ENCODE data around the gene MATCAP1. TPM values are rescaled to one million over a fixed set of nuclear protein-coding genes. Genes with fewer than 3 reads are reported as not detected.

The MATCAP1 gene
- polyA plus RNA-seq, 1 of the 3 experiments (the other 2 are of a cell fraction), result 68.5 TPM

DNA sequence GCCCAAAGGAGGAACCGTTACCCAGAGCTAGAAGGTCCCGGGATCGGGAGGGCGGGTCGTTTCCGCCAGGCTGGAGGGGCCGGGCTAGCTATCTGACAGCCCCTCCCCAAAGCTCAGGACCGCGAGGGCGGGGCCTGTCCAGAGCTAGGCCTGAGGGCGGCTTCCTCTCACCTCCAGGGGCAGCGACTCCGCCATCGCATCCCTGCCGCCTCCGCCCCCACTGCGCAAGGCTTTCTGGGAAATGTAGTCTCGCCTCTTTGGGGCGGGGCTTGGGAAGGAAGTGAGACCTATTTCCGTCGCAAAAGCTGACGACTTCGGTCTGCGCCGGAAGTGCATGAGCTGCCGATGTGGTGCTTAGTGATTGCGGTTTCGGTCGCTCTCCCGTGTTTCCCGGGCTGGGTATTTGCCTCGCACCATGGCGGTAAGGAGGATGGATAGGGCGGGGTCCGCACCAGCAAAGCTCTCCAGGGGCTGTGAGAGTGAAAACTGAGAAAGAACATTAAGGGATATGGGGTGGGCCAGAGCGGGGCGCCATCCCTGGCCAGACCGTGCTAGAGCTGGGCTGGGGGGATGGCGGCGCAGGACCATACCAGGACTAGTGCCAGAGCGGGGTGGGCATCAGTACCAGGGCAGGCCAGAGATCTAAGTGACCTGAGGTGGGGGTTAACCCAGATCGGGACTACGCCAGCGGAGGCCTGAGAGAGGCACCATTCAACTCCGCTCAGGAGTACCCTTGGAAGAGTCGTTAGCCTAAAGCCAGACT lies 43.2 kb upstream of the MATCAP1 start, which contains the start of gene TMEM208:
Gene TMEM208, plus strand, starts transcription at position 327 of the 763 bp plus-strand sequence. Its CDS starts 89 bp downstream, at position 416.
- Histone ChIP-seq H3K4me2 (peak within 1 kb of the TSS; percentile 88), H3K9me3 (no peaks in the 10 kb centered on the region), H3K4me3 (ENCODE audit: low read depth in 2 of 2, low read length in 1 of 2) (peak within 1 kb of the TSS; percentile 92 to 100), H3F3A (replicated peaks; ENCODE audit: insufficient read depth) (peaks cover 26% of the 10 kb centered on the region), H3K27me3 (ENCODE audit: insufficient read depth) (no peaks in the 10 kb centered on the region), H2AFZ (ENCODE audit: low read depth) (peak within 1 kb of the TSS; percentile 72; the same call in 1 of the 2 replicates), H3K9ac (peak within 1 kb of the TSS; percentile 83), H3K36me3 (replicated peaks in 1 of 2; ENCODE audit: control insufficient read depth in 1 of 2, insufficient read depth in 2 of 2, low read length in 1 of 2) (peaks cover 17 to 41% of the 10 kb centered on the region in 2 experiments), H3K4me1 (ENCODE audit: control insufficient read depth in 1 of 2, insufficient read depth in 2 of 2, low read depth in 1 of 2, low read length in 1 of 2) (peaks cover 0 to 22% of the 10 kb centered on the region in 2 experiments; a peak in 2 of 4 replicates), H3K79me2 (ENCODE audit: insufficient read depth) (peaks cover 34% of the 10 kb centered on the region), H3K27ac (ENCODE audit: low read depth in 2 of 2, low read length in 1 of 2) (peak within 1 kb of the TSS; percentile 72 to 83), H3K9me2 (no peaks in the 10 kb centered on the region), H4K20me1 (ENCODE audit: insufficient read depth) (no peaks in the 10 kb centered on the region)
- TF ChIP-seq YY1 (IDR thresholded peaks at IDR 0.05; ENCODE audit: low read depth) (peak; percentile 76), GABPA (IDR thresholded peaks at IDR 0.05; ENCODE audit: low read depth) (peak; percentile 100), TAF1 (IDR thresholded peaks at IDR 0.05; ENCODE audit: borderline replicate concordance, low read depth, low read length) (peak; percentile 85), RCOR1 (IDR thresholded peaks at IDR 0.05; ENCODE audit: low read length) (peak; percentile 35; the same call in 1 of the 2 replicates), RFX5 (IDR thresholded peaks at IDR 0.05; ENCODE audit: low read length) (no peak), NFIC (IDR thresholded peaks at IDR 0.05; ENCODE audit: borderline replicate concordance) (no peak), JUND (IDR thresholded peaks at IDR 0.05) (no peak), SIN3A (IDR thresholded peaks at IDR 0.05; ENCODE audit: borderline replicate concordance, low read depth, low read length) (peak; percentile 91), SMC3 (IDR thresholded peaks at IDR 0.05; ENCODE audit: low read depth, low read length) (no peak), CHD2 (IDR thresholded peaks at IDR 0.05; ENCODE audit: low read length, partially characterized antibody) (peak; percentile 87), ELF1 (IDR thresholded peaks at IDR 0.05) (peak; percentile 98), TEAD4 (IDR thresholded peaks at IDR 0.05; ENCODE audit: borderline replicate concordance, insufficient read depth) (no peak), FOSL2 (IDR thresholded peaks at IDR 0.05; ENCODE audit: borderline replicate concordance, low read depth) (no peak), FOXJ3 (CRISPR knock-in tag; IDR thresholded peaks at IDR 0.05) (no peak), POLR2AphosphoS5 (IDR thresholded peaks at IDR 0.05; ENCODE audit: low read depth, low read length) (peak; percentile 70; the same call in 1 of the 2 replicates), MXI1 (IDR thresholded peaks at IDR 0.05; ENCODE audit: low read depth, low read length) (peak; percentile 88; the same call in 1 of the 2 replicates), NRF1 (IDR thresholded peaks at IDR 0.05; ENCODE audit: low read depth, low read length) (peak; percentile 57)
- TF ChIP-seq, protein P1, sequence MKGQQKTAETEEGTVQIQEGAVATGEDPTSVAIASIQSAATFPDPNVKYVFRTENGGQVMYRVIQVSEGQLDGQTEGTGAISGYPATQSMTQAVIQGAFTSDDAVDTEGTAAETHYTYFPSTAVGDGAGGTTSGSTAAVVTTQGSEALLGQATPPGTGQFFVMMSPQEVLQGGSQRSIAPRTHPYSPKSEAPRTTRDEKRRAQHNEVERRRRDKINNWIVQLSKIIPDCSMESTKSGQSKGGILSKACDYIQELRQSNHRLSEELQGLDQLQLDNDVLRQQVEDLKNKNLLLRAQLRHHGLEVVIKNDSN (IDR thresholded peaks at IDR 0.05; ENCODE audit: borderline replicate concordance, low read depth), result no peak
- TF ChIP-seq, protein P2, sequence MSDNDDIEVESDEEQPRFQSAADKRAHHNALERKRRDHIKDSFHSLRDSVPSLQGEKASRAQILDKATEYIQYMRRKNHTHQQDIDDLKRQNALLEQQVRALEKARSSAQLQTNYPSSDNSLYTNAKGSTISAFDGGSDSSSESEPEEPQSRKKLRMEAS (IDR thresholded peaks at IDR 0.05; ENCODE audit: low read depth), result peak; percentile 94
- TF ChIP-seq, protein P3, sequence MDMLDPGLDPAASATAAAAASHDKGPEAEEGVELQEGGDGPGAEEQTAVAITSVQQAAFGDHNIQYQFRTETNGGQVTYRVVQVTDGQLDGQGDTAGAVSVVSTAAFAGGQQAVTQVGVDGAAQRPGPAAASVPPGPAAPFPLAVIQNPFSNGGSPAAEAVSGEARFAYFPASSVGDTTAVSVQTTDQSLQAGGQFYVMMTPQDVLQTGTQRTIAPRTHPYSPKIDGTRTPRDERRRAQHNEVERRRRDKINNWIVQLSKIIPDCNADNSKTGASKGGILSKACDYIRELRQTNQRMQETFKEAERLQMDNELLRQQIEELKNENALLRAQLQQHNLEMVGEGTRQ (IDR thresholded peaks at IDR 0.05; ENCODE audit: borderline replicate concordance, low read depth, low read length), result no peak
- TF ChIP-seq, protein P4, sequence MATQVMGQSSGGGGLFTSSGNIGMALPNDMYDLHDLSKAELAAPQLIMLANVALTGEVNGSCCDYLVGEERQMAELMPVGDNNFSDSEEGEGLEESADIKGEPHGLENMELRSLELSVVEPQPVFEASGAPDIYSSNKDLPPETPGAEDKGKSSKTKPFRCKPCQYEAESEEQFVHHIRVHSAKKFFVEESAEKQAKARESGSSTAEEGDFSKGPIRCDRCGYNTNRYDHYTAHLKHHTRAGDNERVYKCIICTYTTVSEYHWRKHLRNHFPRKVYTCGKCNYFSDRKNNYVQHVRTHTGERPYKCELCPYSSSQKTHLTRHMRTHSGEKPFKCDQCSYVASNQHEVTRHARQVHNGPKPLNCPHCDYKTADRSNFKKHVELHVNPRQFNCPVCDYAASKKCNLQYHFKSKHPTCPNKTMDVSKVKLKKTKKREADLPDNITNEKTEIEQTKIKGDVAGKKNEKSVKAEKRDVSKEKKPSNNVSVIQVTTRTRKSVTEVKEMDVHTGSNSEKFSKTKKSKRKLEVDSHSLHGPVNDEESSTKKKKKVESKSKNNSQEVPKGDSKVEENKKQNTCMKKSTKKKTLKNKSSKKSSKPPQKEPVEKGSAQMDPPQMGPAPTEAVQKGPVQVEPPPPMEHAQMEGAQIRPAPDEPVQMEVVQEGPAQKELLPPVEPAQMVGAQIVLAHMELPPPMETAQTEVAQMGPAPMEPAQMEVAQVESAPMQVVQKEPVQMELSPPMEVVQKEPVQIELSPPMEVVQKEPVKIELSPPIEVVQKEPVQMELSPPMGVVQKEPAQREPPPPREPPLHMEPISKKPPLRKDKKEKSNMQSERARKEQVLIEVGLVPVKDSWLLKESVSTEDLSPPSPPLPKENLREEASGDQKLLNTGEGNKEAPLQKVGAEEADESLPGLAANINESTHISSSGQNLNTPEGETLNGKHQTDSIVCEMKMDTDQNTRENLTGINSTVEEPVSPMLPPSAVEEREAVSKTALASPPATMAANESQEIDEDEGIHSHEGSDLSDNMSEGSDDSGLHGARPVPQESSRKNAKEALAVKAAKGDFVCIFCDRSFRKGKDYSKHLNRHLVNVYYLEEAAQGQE (IDR thresholded peaks at IDR 0.05; ENCODE audit: low read depth, low read length), result 0 out of 2 replicates have a peak, but pooled peaks have one; percentile 47
- TF ChIP-seq, protein P5, sequence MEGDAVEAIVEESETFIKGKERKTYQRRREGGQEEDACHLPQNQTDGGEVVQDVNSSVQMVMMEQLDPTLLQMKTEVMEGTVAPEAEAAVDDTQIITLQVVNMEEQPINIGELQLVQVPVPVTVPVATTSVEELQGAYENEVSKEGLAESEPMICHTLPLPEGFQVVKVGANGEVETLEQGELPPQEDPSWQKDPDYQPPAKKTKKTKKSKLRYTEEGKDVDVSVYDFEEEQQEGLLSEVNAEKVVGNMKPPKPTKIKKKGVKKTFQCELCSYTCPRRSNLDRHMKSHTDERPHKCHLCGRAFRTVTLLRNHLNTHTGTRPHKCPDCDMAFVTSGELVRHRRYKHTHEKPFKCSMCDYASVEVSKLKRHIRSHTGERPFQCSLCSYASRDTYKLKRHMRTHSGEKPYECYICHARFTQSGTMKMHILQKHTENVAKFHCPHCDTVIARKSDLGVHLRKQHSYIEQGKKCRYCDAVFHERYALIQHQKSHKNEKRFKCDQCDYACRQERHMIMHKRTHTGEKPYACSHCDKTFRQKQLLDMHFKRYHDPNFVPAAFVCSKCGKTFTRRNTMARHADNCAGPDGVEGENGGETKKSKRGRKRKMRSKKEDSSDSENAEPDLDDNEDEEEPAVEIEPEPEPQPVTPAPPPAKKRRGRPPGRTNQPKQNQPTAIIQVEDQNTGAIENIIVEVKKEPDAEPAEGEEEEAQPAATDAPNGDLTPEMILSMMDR (IDR thresholded peaks at IDR 0.05), result peak; percentile 48
- 2% methylated on average over 38 of the region's 46 CpGs for WGBS (ENCODE audit: low lambda C conversion rate)
- ChIA-PET POLR2A (interaction anchor here (0.6 to 2.2 kb wide), 13 partner anchors 9 to 334 kb away, joined by 3 to 14 read pairs (median 5); partner anchors contain the start of genes E2F4, FHOD1 and SLC9A5), CTCF (interaction anchor here (0.7 to 2.9 kb wide), 14 partner anchors 9 to 72 kb away, joined by 3 to 10 read pairs (median 4); partner anchors contain the start of genes NOL3 and SLC9A5)
- DNase-seq, result peak; percentile 97

Data from SK-N-SH (cell line).